ENCODE results near the gene ABLIM1. TPM values are rescaled to one million over a fixed set of nuclear protein-coding genes. Genes with fewer than 3 reads are reported as not detected.

Gene ABLIM1
- total and polyA plus RNA-seq, 10 donors = 11.0 to 59.4 (median 38.7) TPM

- H3K27ac ChIP-seq = peak overlapping the region in 1 of 8 donors; percentile 70
- intact Hi-C loops (cut with DNase I; ENCODE audit: low total_unique reads) = no loop called here
These were observed 118.5 kb downstream of the ABLIM1 start for GRCh38 chr10:114539623-114540022.

GRCh38 chr10:114538181-114538906 is 119.7 kb downstream of the ABLIM1 start:
- H3K4me3 ChIP-seq = no peak overlapping the region
- H3K36me3 ChIP-seq = no peaks in the 10 kb centered on the region
- peak overlapping the region in 2 of 8 donors; percentile 1 to 37 for H3K27ac ChIP-seq
- no peak for DNase-seq
- WGBS, 5 donors = 31 to 47% (median 36%) methylated on average over 12 to 13 of the region's 13 CpGs
- H3K4me1 ChIP-seq = peaks cover 8 to 59% (median 46%) of the 10 kb centered on the region in 6 donors
- no peaks in the 10 kb centered on the region for H3K9me3 ChIP-seq
- H3K27me3 ChIP-seq (replicated peaks in 1 of 7) = no peaks in the 10 kb centered on the region
- TF ChIP-seq POLR2AphosphoS5 (IDR thresholded peaks at IDR 0.05) (no peak), POLR2A (IDR thresholded peaks at IDR 0.05) (no peak), CTCF (IDR thresholded peaks at IDR 0.05 in 8 of 11, conservative IDR thresholded peaks at IDR 0.05 in 3 of 11) (no peak)
- intact Hi-C loops (cut with DNase I; ENCODE audit: low total_unique reads) = no loop called here

More at GRCh38 chr10:114539623-114540022, 118.5 kb downstream of the ABLIM1 start:
- TF ChIP-seq CTCF (IDR thresholded peaks at IDR 0.05 in 8 of 11, conservative IDR thresholded peaks at IDR 0.05 in 3 of 11) = no peak
- TF ChIP-seq POLR2AphosphoS5 (IDR thresholded peaks at IDR 0.05) = no peak
- TF ChIP-seq POLR2A (IDR thresholded peaks at IDR 0.05) = no peak
- Histone ChIP-seq H3K4me1 (peaks cover 15 to 72% (median 57%) of the 10 kb centered on the region in 6 donors), H3K27me3 (replicated peaks in 1 of 7) (no peaks in the 10 kb centered on the region), H3K9me3 (no peaks in the 10 kb centered on the region), H3K4me3 (no peak overlapping the region), H3K36me3 (peaks cover 0 to 4% (median 0%) of the 10 kb centered on the region in 6 donors)
- DNase-seq = no peak
- WGBS, 5 donors = 73 to 88% (median 86%) methylated on average over 2 of the region's 2 CpGs

GRCh38 chr10:114537736-114538135 is 120.3 kb downstream of the ABLIM1 start:
- H3K4me3 ChIP-seq = no peak overlapping the region
- peaks cover 3 to 53% (median 40%) of the 10 kb centered on the region in 6 donors for H3K4me1 ChIP-seq
- no peak for DNase-seq
- no peaks in the 10 kb centered on the region for H3K27me3 ChIP-seq (replicated peaks in 1 of 7)
- intact Hi-C loops (cut with DNase I; ENCODE audit: low total_unique reads) = no loop called here
- no peak overlapping the region for H3K27ac ChIP-seq
- TF ChIP-seq POLR2A (IDR thresholded peaks at IDR 0.05) (no peak), CTCF (IDR thresholded peaks at IDR 0.05 in 8 of 11, conservative IDR thresholded peaks at IDR 0.05 in 3 of 11) (no peak), POLR2AphosphoS5 (IDR thresholded peaks at IDR 0.05) (no peak)
- no peaks in the 10 kb centered on the region for H3K36me3 ChIP-seq
- H3K9me3 ChIP-seq = no peaks in the 10 kb centered on the region
- WGBS, 5 donors = 68 to 81% (median 78%) methylated on average over 1 of the region's 1 CpG

DNA sequence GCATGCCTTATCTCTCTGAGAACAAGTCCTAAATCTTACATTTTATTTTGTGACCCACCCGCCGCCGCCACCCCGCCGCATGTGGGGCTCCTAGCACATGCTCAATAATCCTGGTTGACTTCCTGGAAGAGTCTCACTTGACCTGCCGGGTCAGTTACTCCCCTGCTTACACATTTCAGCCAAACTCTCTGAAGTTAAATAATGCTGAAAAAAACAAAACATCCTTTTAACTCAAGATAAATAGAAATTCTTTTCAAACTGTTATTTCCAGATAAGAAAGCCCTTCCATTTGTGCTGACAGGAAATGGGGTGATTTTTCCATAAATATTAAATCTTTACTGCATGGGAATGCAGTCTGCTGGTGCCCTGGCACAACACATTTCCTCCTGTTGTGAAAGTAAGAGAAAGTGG is 123.5 kb downstream of the ABLIM1 start:
- 63 to 86% (median 74%) methylated on average over 6 of the region's 6 CpGs for WGBS, 5 donors
- intact Hi-C loops (cut with DNase I; ENCODE audit: low total_unique reads) = no loop called here
- DNase-seq = no peak

More for the DNA sequence above, 123.5 kb downstream of the ABLIM1 start:
- no peak for TF ChIP-seq CTCF (IDR thresholded peaks at IDR 0.05 in 8 of 11, conservative IDR thresholded peaks at IDR 0.05 in 3 of 11)
- TF ChIP-seq POLR2AphosphoS5 (IDR thresholded peaks at IDR 0.05) = no peak
- TF ChIP-seq POLR2A (IDR thresholded peaks at IDR 0.05) = no peak
- H3K36me3 ChIP-seq = no peaks in the 10 kb centered on the region
- peaks cover 3 to 22% (median 18%) of the 10 kb centered on the region in 6 donors for H3K4me1 ChIP-seq
- H3K4me3 ChIP-seq = no peak overlapping the region
- peak overlapping the region in 1 of 8 donors; percentile 20 for H3K27ac ChIP-seq
- no peaks in the 10 kb centered on the region for H3K9me3 ChIP-seq
- H3K27me3 ChIP-seq (replicated peaks in 1 of 7) = no peaks in the 10 kb centered on the region
